WI38 (cell line): ENCODE measurements around the gene PAK6.

ENCODE experiments used
- H3K4me3 ChIP-seq: 2 replicates; pipeline ENCODE4 v1.5.1; 2011; ENCODE audit warnings: low read depth, mild to moderate bottlenecking, control low read depth, low read length
- TF ChIP-seq, protein P1 (sequence below): IDR thresholded peaks from 2 replicates; pipeline ENCODE4 v1.5.1; 2012; ENCODE audit warnings: low read depth, mild to moderate bottlenecking, control low read depth, low read length

Gene PAK6

DNA sequence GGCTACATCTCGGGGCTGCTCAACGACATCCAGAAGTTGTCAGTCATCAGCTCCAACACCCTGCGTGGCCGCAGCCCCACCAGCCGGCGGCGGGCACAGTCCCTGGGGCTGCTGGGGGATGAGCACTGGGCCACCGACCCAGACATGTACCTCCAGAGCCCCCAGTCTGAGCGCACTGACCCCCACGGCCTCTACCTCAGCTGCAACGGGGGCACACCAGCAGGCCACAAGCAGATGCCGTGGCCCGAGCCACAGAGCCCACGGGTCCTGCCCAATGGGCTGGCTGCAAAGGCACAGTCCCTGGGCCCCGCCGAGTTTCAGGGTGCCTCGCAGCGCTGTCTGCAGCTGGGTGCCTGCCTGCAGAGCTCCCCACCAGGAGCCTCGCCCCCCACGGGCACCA is 27.0 kb downstream of the PAK6 start:
- H3K4me3 ChIP-seq: no peak overlapping the region
- TF ChIP-seq, protein P1, sequence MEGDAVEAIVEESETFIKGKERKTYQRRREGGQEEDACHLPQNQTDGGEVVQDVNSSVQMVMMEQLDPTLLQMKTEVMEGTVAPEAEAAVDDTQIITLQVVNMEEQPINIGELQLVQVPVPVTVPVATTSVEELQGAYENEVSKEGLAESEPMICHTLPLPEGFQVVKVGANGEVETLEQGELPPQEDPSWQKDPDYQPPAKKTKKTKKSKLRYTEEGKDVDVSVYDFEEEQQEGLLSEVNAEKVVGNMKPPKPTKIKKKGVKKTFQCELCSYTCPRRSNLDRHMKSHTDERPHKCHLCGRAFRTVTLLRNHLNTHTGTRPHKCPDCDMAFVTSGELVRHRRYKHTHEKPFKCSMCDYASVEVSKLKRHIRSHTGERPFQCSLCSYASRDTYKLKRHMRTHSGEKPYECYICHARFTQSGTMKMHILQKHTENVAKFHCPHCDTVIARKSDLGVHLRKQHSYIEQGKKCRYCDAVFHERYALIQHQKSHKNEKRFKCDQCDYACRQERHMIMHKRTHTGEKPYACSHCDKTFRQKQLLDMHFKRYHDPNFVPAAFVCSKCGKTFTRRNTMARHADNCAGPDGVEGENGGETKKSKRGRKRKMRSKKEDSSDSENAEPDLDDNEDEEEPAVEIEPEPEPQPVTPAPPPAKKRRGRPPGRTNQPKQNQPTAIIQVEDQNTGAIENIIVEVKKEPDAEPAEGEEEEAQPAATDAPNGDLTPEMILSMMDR: no peak

DNA sequence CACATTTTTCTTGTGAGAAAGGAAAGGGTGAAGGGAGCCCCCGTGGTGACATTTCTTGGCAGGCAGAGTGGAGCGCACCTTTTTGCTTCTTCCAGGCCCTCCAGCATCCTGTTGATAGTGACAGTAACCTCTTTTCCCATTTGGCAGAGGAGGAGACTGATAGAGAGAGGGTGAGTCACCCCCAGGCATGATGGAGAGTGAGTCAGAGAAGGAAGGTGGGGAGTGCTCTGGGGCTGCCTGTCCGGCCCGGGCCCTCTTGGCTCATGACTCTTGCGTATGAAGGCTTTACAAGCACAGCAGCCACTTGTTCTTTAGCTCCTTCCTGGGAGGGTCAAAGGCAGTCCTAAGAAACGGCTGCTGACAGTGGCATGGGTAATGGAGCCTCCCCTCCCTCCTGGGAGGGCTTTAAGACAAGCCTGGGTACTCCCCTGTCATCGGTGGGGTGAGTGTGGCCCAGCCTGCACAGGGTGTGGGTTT is 28.0 kb downstream of the PAK6 start:
- TF ChIP-seq, protein P1: no peak
- no peak overlapping the region for H3K4me3 ChIP-seq

DNA sequence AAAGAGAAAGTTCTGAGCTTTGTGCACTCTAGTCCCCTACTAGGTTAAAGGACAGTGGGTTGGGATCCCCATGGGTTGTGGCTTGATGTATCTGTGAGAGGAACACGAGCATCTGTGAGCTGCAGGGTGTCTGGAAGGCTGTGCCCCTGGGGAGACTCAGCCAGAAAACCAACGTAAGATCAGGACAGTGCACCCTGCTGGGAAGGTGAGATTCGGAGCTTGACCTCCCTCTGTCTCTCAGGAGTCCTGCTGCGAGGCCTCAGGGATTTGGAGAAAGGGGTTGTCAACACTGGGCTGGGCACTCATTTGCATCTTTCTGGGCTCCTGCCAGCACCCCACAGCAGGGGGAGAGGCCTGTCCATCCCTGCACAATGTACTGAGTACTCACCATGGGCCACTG is 28.8 kb downstream of the PAK6 start:
- no peak overlapping the region for H3K4me3 ChIP-seq
- TF ChIP-seq, protein P1: no peak

DNA sequence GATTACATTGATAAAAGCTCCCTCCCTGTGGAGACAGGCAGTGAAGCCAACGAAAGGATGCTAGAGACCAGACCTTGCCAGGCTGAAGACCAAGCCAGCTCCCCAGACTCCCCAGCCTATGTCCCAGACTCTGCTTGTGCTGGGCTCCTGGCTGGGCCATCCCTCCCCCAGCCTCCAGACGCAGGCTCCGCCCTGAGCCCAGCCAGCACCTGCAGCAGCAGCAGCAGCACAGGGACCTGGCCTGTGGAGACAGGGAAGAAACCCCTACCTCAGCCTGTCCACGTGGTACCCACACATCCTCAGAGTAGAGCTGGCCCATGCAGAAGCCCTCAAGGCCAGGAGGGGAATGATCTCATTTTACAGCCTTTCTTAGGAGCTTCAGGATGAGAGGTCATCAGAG is 30.7 kb downstream of the PAK6 start:
- TF ChIP-seq, protein P1: no peak
- no peak overlapping the region for H3K4me3 ChIP-seq

DNA sequence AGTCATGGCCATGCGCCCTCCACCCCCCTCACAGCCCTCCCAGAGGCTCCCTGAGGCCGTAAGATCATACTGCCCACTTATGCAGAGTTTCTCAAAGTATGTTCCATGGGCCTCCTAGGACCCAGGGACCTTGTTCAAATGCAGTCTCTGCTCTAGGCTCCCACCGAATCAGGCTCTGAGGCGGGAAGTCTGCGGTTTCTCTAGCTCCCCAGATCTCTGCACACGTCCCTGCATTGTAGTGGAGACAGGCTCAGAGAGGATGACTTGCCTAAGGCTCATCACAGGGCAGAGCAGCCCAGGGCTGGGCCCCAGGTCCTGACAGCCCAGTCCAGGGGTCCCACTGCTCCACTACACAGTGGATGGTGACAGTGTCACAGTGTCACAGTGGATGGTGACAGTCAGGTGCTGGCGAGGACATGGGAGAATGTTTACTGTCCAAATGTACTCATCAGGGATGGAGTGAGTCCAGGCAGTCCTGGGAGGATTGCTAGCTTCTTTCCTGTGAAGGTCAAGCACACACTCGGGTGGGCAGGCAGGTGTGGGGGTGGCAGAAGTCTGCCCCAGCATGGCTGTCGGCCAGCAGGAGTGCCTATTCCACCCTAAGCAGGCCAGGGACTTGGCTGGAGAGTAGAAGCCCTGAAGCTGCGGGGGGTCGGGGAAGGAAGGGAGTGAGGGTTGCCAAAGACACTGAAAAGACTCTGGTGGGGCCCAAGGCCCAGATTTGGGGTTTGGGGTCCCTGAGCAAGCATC is 31.6 kb downstream of the PAK6 start:
- TF ChIP-seq, protein P1: no peak
- H3K4me3 ChIP-seq: no peak overlapping the region

DNA sequence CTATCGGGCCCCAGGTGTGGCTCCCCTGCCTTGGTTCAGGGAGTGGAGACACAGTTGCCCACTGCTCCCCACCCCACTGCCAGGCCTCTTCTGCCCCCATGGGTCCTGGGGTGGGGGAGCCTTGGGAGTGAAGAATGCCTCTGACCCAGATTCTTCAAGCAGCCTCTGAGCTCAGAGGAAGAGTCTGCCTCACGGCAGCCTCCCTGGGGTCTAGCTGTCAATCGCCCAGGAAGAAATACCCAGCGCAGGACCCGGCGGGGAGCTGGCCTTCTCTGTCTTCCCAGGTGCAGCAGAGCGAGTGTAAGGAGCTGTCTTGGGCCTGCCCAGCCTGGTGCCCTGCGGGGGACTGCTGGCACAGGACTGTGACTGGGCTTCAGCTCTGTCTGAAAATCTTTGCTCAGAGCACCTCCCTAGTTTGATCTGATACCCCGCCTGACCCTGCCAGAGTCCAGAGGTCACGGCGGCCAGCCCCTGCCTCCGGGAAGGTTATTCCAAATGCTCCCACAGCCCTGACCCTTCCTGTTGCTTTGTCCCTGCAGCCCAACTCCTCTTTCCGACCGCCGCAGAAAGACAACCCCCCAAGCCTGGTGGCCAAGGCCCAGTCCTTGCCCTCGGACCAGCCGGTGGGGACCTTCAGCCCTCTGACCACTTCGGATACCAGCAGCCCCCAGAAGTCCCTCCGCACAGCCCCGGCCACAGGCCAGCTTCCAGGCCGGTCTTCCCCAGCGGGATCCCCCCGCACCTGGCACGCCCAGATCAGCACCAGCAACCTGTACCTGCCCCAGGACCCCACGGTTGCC is 33.0 kb downstream of the PAK6 start:
- no peak overlapping the region for H3K4me3 ChIP-seq
- TF ChIP-seq, protein P1: no peak
